Measurements from ENCODE around the gene DNM3.
A peak's percentile ranks its signal among the peaks of the same experiment; 100 is the strongest.

Gene DNM3

DNA sequence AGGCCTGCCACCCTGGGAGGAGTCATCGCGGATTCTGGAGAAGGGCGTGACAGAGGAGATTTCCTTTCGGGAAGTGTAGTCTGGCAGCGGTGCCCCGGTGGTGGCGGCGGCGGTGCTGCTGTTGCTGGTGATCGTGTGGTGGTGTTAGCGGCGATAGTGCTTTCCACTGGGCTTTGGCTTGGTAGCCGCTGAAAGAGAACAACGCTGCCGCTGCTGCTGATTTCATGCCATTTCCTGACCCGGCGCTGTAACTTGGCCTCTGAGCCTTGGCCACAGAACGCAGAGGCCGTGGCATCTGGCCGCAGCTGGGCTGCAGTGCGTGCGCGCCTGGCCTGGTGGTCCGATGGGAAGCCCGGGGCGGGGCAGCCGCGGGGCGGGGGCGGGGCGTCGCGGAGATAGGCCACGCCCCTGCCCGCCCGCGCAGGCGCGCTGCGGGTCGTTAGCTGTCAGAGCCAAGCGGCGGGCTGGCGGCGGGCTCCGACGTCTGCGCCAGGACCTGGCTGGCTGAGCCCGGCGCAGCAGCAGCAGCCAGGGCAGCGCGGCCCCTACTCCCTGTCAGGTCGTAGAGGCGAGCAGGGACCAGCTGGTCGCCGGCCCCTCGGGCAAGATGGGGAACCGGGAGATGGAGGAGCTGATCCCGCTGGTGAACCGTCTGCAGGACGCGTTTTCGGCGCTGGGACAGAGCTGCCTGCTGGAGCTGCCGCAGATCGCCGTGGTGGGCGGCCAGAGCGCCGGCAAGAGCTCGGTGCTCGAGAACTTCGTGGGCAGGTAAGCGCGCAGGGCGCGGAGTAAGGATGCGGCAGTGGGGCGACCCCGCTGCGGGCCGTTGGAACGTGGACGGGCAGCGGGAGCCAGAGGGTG, at the start of gene DNM3:
Gene DNM3, plus strand, starts transcription at position 449 of the 861 bp plus-strand sequence. Its CDS starts 159 bp downstream, at position 608.
- TF ChIP-seq TAF1 (IDR thresholded peaks at IDR 0.05; ENCODE audit: low read depth) (peak; percentile 53; the same call in 1 of the 2 replicates), NFIC (IDR thresholded peaks at IDR 0.05) (peak; percentile 15; the same call in 1 of the 2 replicates), EP300 (IDR thresholded peaks at IDR 0.05; ENCODE audit: borderline replicate concordance) (no peak), ZBTB7A (IDR thresholded peaks at IDR 0.05; ENCODE audit: low read depth) (peak; percentile 2; the same call in 1 of the 2 replicates)
- TF ChIP-seq, protein P1, sequence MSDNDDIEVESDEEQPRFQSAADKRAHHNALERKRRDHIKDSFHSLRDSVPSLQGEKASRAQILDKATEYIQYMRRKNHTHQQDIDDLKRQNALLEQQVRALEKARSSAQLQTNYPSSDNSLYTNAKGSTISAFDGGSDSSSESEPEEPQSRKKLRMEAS (IDR thresholded peaks at IDR 0.05) = peak; percentile 51

DNA sequence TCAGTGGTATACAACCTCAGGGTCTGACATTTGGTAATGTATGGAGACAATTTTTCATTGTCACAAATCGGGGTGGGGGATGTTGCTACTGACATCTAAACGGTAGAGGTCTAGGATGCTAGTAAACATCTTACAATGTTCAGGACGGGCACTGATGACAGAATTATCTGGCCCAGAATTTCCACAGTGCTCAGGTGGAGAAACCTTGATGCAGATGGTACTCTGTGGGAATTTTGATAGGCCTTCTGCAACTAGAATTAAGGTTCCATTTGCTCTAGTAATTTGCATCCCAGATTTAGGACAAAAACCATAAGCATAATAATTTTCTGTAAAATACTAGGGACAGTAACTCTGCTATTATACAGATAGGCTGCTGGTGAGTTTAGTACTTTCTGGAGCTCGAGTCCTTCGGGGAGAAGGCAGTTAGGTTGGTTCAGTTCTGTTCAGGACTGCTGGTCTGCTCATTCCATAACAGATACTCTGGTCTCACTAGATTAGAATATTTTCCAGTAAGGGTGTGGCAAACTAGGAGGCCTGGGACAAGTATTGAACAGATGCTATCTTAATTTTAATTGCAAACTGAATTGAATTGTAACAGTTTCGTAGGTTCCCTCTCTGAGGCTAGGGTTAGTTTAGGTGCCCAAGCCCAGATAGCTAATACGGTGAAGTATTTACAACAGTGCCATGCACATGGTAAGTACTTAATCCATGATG, 48.5 kb upstream of the DNM3 start:
- no peak for TF ChIP-seq TAF1 (IDR thresholded peaks at IDR 0.05; ENCODE audit: low read depth)
- TF ChIP-seq FOXM1 (IDR thresholded peaks at IDR 0.05; ENCODE audit: borderline replicate concordance, low read depth) = no peak
- TF ChIP-seq TCF12 (IDR thresholded peaks at IDR 0.05; ENCODE audit: low read depth) = no peak
- TF ChIP-seq EGR1 (IDR thresholded peaks at IDR 0.05) = no peak
- TF ChIP-seq, protein P2, sequence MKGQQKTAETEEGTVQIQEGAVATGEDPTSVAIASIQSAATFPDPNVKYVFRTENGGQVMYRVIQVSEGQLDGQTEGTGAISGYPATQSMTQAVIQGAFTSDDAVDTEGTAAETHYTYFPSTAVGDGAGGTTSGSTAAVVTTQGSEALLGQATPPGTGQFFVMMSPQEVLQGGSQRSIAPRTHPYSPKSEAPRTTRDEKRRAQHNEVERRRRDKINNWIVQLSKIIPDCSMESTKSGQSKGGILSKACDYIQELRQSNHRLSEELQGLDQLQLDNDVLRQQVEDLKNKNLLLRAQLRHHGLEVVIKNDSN (IDR thresholded peaks at IDR 0.05) = no peak
- TF ChIP-seq RAD21 (IDR thresholded peaks at IDR 0.05; ENCODE audit: low read depth) = no peak
- no peak for TF ChIP-seq EP300 (IDR thresholded peaks at IDR 0.05; ENCODE audit: borderline replicate concordance)
- TF ChIP-seq, protein P1 (IDR thresholded peaks at IDR 0.05) = no peak
- TF ChIP-seq NFIC (IDR thresholded peaks at IDR 0.05) = no peak
- TF ChIP-seq YY1 (IDR thresholded peaks at IDR 0.05; ENCODE audit: low read depth) = no peak
- TF ChIP-seq CREB1 (IDR thresholded peaks at IDR 0.05; ENCODE audit: low read depth) = no peak
- no peak for TF ChIP-seq TEAD4 (IDR thresholded peaks at IDR 0.05)

DNA sequence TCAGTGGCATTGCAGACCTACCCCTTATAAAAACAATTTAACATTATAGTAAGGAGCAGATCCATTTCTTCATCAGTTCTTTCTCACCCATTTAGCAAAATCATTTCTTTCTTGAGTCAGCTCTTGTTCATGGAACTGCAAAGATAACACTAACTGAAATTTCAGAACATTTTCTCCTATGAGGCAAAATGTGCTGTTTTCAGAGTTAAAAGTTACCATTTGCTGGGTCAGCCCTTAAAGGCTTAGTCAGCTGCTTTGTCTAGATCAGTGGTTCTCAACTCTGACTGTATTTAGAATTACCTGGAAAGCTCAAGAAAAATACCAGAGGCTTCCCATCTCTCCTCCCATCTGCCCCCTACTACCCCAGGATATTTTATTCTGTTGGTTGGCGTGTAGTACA, 47.7 kb upstream of the DNM3 start:
- TF ChIP-seq, protein P1 (IDR thresholded peaks at IDR 0.05) = no peak
- TF ChIP-seq, protein P2 (IDR thresholded peaks at IDR 0.05) = no peak
- TF ChIP-seq CREB1 (IDR thresholded peaks at IDR 0.05; ENCODE audit: low read depth) (no peak), TAF1 (IDR thresholded peaks at IDR 0.05; ENCODE audit: low read depth) (no peak), YY1 (IDR thresholded peaks at IDR 0.05; ENCODE audit: low read depth) (no peak)

DNA sequence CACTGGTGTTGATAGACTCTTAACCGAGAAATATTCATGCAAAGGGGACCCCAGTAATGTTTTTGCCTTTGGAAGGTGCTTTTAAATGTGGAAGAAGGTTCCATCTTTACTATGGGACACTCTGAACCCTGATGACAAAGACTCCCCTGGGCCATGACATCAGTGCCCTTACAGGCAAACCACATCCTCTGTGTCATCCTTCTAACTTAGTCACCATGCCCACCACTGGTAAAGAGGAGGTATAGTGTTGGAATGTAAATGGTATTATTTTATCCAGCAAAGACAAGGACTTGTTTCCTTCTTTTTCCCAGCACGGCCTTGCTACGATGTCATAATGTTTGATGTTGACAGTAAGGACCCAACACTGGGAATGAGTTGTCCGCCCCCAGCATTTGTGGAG, 47.2 kb upstream of the DNM3 start:
- TF ChIP-seq TAF1 (IDR thresholded peaks at IDR 0.05; ENCODE audit: low read depth) = no peak
- TF ChIP-seq, protein P1 (IDR thresholded peaks at IDR 0.05) = no peak
- TF ChIP-seq, protein P3, sequence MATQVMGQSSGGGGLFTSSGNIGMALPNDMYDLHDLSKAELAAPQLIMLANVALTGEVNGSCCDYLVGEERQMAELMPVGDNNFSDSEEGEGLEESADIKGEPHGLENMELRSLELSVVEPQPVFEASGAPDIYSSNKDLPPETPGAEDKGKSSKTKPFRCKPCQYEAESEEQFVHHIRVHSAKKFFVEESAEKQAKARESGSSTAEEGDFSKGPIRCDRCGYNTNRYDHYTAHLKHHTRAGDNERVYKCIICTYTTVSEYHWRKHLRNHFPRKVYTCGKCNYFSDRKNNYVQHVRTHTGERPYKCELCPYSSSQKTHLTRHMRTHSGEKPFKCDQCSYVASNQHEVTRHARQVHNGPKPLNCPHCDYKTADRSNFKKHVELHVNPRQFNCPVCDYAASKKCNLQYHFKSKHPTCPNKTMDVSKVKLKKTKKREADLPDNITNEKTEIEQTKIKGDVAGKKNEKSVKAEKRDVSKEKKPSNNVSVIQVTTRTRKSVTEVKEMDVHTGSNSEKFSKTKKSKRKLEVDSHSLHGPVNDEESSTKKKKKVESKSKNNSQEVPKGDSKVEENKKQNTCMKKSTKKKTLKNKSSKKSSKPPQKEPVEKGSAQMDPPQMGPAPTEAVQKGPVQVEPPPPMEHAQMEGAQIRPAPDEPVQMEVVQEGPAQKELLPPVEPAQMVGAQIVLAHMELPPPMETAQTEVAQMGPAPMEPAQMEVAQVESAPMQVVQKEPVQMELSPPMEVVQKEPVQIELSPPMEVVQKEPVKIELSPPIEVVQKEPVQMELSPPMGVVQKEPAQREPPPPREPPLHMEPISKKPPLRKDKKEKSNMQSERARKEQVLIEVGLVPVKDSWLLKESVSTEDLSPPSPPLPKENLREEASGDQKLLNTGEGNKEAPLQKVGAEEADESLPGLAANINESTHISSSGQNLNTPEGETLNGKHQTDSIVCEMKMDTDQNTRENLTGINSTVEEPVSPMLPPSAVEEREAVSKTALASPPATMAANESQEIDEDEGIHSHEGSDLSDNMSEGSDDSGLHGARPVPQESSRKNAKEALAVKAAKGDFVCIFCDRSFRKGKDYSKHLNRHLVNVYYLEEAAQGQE (IDR thresholded peaks at IDR 0.05; ENCODE audit: low read depth) = no peak
- TF ChIP-seq, protein P2 (IDR thresholded peaks at IDR 0.05) = no peak

DNA sequence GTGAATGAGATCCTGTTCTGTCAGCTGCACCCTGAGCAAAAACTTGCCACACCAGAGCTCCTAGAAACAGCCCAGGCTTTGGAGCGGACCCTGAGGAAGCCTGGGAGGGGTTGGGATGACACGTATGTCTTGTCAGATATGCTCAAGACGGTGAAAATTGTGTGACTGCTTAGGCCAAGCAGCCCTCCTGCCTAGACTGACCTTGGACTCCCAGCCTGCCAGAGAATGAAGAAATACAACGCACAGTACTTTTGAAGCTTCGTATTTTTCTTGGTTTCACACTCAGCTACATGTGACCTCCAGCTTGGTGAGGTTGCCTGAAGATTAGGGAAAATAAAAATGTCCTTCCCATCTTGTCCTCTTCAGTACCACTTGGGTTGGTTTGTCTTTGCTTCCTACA, 44.7 kb upstream of the DNM3 start:
- no peak for TF ChIP-seq CREB1 (IDR thresholded peaks at IDR 0.05; ENCODE audit: low read depth)
- no peak for TF ChIP-seq CEBPB (IDR thresholded peaks at IDR 0.05)
- TF ChIP-seq EGR1 (IDR thresholded peaks at IDR 0.05) = no peak
- TF ChIP-seq, protein P3 (IDR thresholded peaks at IDR 0.05; ENCODE audit: low read depth) = no peak
- TF ChIP-seq RAD21 (IDR thresholded peaks at IDR 0.05; ENCODE audit: low read depth) = no peak
- TF ChIP-seq FOXM1 (IDR thresholded peaks at IDR 0.05; ENCODE audit: borderline replicate concordance, low read depth) = no peak
- TF ChIP-seq ZBTB7A (IDR thresholded peaks at IDR 0.05; ENCODE audit: low read depth) = no peak
- no peak for TF ChIP-seq NFIC (IDR thresholded peaks at IDR 0.05)
- TF ChIP-seq EP300 (IDR thresholded peaks at IDR 0.05; ENCODE audit: borderline replicate concordance) = no peak
- TF ChIP-seq, protein P1 (IDR thresholded peaks at IDR 0.05) = no peak
- no peak for TF ChIP-seq YY1 (IDR thresholded peaks at IDR 0.05; ENCODE audit: low read depth)
- TF ChIP-seq TAF1 (IDR thresholded peaks at IDR 0.05; ENCODE audit: low read depth) = no peak
- TF ChIP-seq TEAD4 (IDR thresholded peaks at IDR 0.05) = no peak
- TF ChIP-seq TCF12 (IDR thresholded peaks at IDR 0.05; ENCODE audit: low read depth) = no peak
- TF ChIP-seq, protein P2 (IDR thresholded peaks at IDR 0.05) = no peak
